ENCODE measurements around the gene ADGRB3. TPM values are rescaled to one million over a fixed set of nuclear protein-coding genes. Genes with fewer than 3 reads are reported as not detected.

ADGRB3 gene
- total RNA-seq, 1 donor from 2014 or later: 3.5 TPM

- TF ChIP-seq CTCF (IDR thresholded peaks at IDR 0.05): no peak
- no peak for ATAC-seq
- no peaks in the 10 kb centered on the region for H3K9me3 ChIP-seq
- no peak for DNase-seq
- intact Hi-C loops (cut with DNase I): no loop called here
- no peaks in the 10 kb centered on the region for H3K27me3 ChIP-seq
- H3K4me3 ChIP-seq: no peak overlapping the region
- H3K27ac ChIP-seq: no peak overlapping the region
- no peaks in the 10 kb centered on the region for H3K36me3 ChIP-seq
- H3K4me1 ChIP-seq: no peaks in the 10 kb centered on the region
These were observed 659.3 kb downstream of the ADGRB3 start for GRCh38 chr6:69294407-69294806.

- ATAC-seq (no peak), DNase-seq (no peak)
- intact Hi-C loops (cut with DNase I): no loop called here
- no peaks in the 10 kb centered on the region for H3K27me3 ChIP-seq
- no peaks in the 10 kb centered on the region for H3K9me3 ChIP-seq
- H3K4me1 ChIP-seq: no peaks in the 10 kb centered on the region
- H3K27ac ChIP-seq: no peak overlapping the region
- no peak for TF ChIP-seq CTCF (IDR thresholded peaks at IDR 0.05)
- H3K36me3 ChIP-seq: no peaks in the 10 kb centered on the region
- H3K4me3 ChIP-seq: no peak overlapping the region
These were observed 659.8 kb downstream of the ADGRB3 start for GRCh38 chr6:69294862-69295261.

- Histone ChIP-seq H3K4me3 (no peak overlapping the region), H3K27me3 (no peaks in the 10 kb centered on the region), H3K27ac (no peak overlapping the region), H3K4me1 (no peaks in the 10 kb centered on the region), H3K9me3 (no peaks in the 10 kb centered on the region), H3K36me3 (no peaks in the 10 kb centered on the region)
- intact Hi-C loops (cut with DNase I): no loop called here
- DNase-seq (no peak), ATAC-seq (no peak)
- no peak for TF ChIP-seq CTCF (IDR thresholded peaks at IDR 0.05)
These were observed 668.3 kb downstream of the ADGRB3 start for GRCh38 chr6:69303382-69303781.

- Histone ChIP-seq H3K4me1 (no peaks in the 10 kb centered on the region), H3K36me3 (no peaks in the 10 kb centered on the region), H3K27ac (no peak overlapping the region), H3K9me3 (no peaks in the 10 kb centered on the region), H3K4me3 (no peak overlapping the region), H3K27me3 (no peaks in the 10 kb centered on the region)
- TF ChIP-seq CTCF (IDR thresholded peaks at IDR 0.05): no peak
- intact Hi-C loops (cut with DNase I): no loop called here
- DNase-seq: no peak
- ATAC-seq: no peak
These were observed 670.4 kb downstream of the ADGRB3 start for GRCh38 chr6:69305456-69305855.

- no peaks in the 10 kb centered on the region for H3K27me3 ChIP-seq
- ATAC-seq: no peak
- no peak for TF ChIP-seq CTCF (IDR thresholded peaks at IDR 0.05)
- H3K4me1 ChIP-seq: no peaks in the 10 kb centered on the region
- intact Hi-C loops (cut with DNase I): no loop called here
- H3K36me3 ChIP-seq: no peaks in the 10 kb centered on the region
- no peak overlapping the region for H3K27ac ChIP-seq
- DNase-seq: no peak
- H3K4me3 ChIP-seq: no peak overlapping the region
- no peaks in the 10 kb centered on the region for H3K9me3 ChIP-seq
These were observed 673.5 kb downstream of the ADGRB3 start for GRCh38 chr6:69308584-69308983.

GRCh38 chr6:69311888-69312287, 676.8 kb downstream of the ADGRB3 start:
- no peak overlapping the region for H3K4me3 ChIP-seq
- no peaks in the 10 kb centered on the region for H3K36me3 ChIP-seq
- ATAC-seq: no peak
- H3K9me3 ChIP-seq: no peaks in the 10 kb centered on the region
- no peak overlapping the region for H3K27ac ChIP-seq
- H3K4me1 ChIP-seq: no peaks in the 10 kb centered on the region
- no peaks in the 10 kb centered on the region for H3K27me3 ChIP-seq
- intact Hi-C loops (cut with DNase I): no loop called here
- no peak for DNase-seq
- TF ChIP-seq CTCF (IDR thresholded peaks at IDR 0.05): no peak

Measured in upper lobe of right lung (tissue), 1 donor.